HL-60/S4 (cell line): ENCODE measurements around the gene BAIAP2.

ENCODE experiments used
- in situ Hi-C: fragments of 300-500 bp; cut with MboI; formaldehyde crosslinking; loops from 2 replicates; pipeline ENCODE4 v1.14.3; 2022; ENCODE audit warnings: low sequenced_read_pairs

Gene BAIAP2

GRCh38 chr17:81083125-81083765, 48.3 kb downstream of the BAIAP2 start:
- in situ Hi-C loops = no loop called here

GRCh38 chr17:81084680-81085419, 49.9 kb downstream of the BAIAP2 start:
- in situ Hi-C loops = no loop called here

- in situ Hi-C loops = no loop called here
These were observed 50.5 kb downstream of the BAIAP2 start for GRCh38 chr17:81085420-81085911.

DNA sequence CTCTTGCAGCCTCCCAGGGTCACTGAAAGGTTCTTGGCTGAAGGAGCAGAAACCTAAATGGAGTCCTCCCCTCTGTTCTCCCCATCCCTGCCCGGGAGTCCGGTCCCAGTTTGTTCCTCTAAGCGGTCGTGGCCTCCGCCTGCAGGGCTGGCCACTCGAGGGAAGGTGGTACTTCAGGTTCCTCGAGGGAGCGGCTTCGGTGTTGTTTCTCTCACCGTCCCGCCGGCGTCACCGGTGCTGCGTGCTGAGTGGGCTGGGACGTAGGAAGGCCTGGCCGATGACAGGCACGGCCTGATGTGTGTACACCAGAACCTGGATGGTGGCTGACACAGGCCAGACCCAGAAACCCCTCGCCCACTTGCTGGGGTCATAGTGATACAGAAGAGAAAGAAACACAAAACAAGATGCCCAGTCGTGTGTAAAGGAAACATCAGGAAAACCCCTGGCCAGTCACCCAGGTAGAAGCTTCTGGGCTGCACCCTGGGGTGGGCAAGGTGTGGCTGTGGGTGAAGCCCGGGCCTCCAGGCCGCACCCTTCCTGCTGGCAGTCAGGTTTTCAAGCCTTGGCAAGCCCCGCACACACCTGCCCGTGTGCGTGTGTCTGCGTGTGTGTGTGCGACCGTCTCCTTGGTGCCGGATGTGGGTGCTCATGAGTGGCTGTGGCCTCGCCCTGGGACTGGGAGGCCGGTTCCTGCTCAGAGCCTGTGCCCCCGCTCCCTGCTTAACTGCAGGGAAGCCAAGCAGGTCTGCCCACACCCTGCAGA, 52.0 kb downstream of the BAIAP2 start:
- in situ Hi-C loops = no loop called here

DNA sequence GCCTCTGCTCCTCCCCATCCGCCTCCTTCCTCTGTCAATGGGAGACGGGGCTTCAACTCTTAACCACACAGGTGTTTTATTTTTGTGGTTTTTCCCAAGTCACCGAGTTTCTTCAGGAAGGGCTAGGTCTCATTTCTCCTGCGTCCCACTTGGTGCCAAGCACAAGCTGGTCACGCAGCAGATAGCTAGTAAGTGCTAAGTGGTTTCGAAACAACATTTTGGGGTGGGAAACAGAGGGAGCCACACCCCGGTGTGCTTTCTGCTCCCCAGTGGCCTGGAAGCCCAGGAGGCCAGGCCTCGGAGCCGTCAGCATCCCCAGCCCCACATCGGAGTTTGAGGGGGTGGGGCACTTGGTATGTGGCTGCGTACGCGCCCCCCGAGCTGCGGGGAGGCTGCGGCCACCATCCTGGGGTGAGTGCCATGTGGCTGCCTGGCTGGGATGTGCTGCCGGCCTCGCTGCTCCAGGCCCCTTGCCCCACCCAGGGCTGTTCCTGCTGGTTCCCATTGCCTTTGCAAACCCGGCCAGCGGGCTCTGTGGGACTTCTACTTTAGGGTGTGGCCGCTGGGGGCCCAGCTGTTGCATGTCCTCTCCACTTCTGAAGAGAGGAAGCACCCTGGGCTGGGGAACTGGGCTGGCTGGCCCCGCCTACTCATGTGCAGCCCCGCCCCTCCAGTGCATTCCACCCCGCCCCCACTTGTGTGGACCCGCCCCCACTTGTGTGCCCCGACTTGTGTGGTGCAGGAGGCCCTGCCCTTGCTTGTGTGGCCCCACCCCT, 55.6 kb downstream of the BAIAP2 start:
- in situ Hi-C loops = no loop called here

DNA sequence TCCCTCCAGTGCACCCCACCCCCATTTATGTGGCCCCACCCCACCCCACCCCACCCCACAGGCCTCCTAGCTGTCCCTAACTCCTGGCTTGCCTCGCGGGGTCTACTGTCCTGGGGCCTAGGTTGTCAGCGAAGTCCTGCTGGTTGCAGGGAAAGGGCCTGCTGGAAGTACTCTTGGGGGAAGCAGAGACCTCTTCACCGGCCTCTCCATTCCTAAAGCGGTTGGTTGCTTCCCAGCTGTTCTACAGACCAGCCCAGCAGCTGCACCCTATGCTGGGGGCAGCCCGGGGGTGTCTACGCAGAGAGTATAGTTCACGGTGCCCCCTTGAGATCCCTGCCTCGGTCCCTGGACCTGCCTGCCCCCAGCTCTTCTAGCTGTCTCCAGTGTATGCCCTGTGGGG, 56.2 kb downstream of the BAIAP2 start:
- in situ Hi-C loops = no loop called here

DNA sequence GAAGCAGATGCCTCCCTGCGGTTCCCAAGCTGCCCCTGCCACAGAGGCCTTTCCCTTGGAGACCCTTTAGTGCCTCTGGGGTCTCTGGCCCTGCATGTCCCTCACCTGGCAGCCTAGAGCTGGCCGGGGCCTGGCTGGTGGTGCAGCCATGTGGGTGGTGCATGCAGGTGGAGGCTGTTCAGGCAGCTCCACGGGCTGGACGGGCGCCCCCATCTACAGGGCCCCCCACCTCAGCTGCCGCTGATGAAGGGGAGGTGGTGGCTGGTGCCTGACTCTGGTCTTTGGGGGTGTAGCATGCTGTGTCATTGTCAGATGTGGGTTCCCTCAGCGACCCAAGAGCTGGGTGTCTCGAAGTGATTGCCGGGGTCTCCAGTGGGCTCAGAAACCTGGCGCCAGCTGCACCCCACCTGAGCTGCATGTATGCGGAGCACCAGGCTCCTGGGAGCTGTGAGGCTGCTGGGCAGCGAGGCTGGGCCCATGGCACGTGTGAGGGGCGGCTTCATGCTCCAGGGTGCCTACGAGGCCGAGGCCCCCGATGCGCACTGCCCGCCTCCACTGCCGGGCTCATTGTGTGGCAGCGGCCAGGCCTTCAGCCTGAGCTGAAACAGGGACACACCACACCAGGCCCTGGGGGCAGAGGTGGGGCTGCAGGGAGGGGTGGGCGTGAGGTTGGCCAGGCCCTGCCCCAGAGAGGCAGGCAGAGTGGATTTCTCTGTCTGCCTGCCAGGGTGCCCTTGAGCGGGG, 57.0 kb downstream of the BAIAP2 start:
- in situ Hi-C loops = no loop called here

GRCh38 chr17:81092518-81093095, 57.7 kb downstream of the BAIAP2 start:
- in situ Hi-C loops = no loop called here

GRCh38 chr17:81093619-81094508, 58.9 kb downstream of the BAIAP2 start:
- in situ Hi-C loops = no loop called here

GRCh38 chr17:81094509-81095382, 59.8 kb downstream of the BAIAP2 start:
- in situ Hi-C loops = no loop called here

DNA sequence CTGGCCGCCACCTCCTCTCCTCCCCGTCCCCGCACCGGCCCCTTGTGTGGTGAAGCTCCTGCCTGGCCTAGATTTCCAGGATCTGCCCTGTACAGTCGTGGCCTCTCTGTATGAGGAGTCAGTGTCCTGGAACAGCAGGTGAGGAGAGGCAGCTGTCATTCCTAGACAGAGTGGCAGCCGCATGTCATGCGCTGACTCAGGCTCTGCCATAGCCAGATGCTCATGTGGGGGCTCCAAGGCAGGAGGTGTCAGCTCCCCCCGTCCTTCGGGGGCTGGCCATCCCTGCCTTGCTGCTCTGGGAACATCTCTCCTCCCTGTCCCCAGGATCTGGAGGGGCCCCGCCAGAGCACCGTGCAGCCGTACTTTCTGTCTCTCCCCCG, 60.4 kb downstream of the BAIAP2 start:
- in situ Hi-C loops = no loop called here

DNA sequence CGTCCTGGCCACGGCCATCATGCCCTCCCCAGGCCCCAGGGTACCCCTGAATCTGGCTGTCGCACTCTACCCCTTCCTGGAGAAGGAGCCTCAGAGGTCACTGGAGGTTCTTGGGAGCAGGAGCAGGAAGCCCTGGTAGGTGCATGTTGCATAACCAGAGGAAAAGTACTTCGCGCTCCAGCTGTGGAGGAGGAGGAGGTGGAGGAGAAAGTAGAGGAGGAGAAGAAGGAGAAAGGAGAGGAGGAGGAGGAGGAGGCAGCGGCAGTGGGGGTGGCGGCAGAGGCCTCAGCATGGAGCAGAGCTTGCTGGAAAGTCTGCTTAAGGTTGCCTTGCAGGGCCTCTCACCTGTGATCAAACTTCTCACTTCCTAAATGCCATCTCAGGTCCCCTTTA, 61.8 kb downstream of the BAIAP2 start:
- in situ Hi-C loops = no loop called here

GRCh38 chr17:81097134-81097942, 62.4 kb downstream of the BAIAP2 start:
- in situ Hi-C loops = no loop called here

DNA sequence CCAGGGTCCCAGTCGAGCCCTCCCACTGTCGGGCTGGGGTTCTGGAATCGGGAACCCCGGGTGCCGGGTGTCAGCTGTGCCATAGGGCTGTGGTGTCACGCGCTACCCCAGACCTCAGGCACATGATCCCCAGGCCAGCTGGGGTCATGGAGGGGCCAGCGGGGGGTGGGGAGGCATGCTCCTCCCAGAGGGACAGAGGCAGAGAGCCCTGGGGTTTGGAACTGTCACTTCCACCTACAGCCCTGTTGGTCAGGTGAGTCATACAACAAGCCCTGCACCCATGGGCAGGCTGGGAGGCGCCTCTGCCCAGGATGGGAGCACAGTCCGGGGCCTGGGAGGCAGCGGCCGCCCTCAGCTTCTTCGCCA, 63.0 kb downstream of the BAIAP2 start:
- in situ Hi-C loops = no loop called here

- in situ Hi-C loops = no loop called here
These were observed 64.9 kb downstream of the BAIAP2 start for GRCh38 chr17:81099888-81100287.

GRCh38 chr17:81100668-81101067, 65.7 kb downstream of the BAIAP2 start:
- in situ Hi-C loops = no loop called here

DNA sequence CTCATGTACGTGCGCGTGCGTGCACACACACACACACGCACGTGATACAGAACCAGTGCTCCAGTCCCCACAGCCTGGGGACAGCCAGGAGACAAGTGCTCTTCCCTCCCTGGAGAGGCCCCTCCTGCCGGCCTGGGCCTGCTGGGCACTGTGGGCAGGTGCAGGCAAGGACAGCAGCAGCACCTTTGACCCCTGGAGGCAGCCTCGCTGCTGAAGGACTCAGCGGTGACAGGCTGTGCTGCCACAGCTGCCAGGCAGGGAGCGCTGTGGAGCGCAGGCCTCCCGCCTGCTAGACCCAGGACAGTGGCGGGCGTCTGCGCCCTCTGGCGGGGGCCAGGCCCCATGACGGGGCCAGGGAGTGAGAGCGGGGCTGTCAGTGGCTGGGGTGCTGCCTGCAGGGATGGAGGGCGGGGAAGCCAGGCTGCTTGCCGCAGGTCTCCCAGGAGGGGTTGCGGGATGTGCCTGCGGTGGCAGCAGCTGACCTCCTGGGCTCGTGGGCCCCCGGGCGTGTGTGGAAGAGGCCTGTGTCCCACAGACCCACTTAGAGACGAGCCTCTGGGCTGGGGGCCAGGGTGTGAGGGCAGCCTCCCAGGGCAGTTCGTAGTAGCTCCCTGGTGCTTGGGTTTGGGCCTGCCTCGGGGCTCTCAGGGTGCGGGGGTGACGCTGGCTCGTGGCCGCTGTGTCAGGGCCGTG, 66.8 kb downstream of the BAIAP2 start:
- in situ Hi-C loops = no loop called here
